Epidermal melanocyte (primary cell): Measurements from ENCODE around the gene C5AR1.
"Not testable (repeated sequence)": the region's sequence is repeated elsewhere in the genome, so short reads cannot be mapped to it uniquely, and the experiment has no call there.

Experiments
- DNase-seq: peaks from one replicate; pipeline ENCODE4 v3.0.0; 2011; ENCODE audit warnings: low spot score; ENCODE audit not compliant: insufficient read length

The C5AR1 gene

DNA sequence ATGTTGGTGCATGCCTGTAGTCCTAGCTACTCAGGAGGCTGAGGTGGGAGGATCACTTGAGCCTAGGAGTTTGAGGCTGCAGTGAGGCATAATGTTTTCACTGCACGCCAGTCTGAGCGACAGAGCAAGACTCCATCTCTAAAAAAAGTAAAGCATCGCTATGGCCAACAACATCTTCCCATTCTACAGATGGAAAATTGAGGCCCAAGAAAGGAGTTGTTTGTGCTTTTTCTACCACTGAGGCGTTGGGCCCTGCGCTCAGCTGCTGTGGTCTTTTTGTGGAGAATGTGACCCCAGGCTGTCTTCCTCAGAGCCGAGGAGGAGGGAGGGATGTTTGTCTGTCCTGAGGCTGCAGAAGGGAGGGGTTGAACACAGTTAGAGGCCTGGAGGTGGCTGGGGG, 21.8 kb downstream of the C5AR1 start:
- no peak for DNase-seq

DNA sequence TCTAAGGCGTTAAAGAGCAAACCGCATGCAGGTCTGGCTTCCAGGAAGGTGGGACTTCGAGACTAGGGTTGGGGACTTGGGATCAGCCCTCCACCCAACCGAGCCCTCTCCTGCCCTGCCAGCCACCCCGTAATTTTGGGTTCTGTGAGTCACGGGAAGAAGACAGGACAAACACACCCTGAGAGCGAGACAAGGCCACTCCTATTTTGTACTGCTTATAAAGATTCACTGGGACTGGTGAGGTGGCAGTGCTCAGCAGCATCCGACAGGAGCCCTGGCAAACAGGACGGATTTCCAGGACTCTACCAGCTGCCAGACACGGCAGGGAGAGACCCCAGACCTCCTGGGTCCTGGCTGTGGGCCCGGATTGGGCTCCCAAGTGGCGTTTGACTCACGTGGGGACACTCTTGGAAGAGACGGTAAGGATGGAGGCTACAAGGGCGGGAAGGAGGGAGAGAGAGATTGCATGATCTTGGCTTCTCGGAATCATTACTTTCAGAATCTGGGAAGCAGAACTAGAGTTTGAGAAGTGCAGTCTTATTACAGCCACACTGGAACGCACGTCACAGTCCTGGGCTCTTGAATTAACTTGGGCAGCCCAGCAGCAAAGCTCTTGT, 22.4 kb downstream of the C5AR1 start, which contains the start of gene C5AR2:
C5AR2 (plus strand) TSS at position 245 of the 617 bp plus-strand sequence. CDS start 8,625 bp downstream, outside the sequence.
- DNase-seq, result no peak

DNA sequence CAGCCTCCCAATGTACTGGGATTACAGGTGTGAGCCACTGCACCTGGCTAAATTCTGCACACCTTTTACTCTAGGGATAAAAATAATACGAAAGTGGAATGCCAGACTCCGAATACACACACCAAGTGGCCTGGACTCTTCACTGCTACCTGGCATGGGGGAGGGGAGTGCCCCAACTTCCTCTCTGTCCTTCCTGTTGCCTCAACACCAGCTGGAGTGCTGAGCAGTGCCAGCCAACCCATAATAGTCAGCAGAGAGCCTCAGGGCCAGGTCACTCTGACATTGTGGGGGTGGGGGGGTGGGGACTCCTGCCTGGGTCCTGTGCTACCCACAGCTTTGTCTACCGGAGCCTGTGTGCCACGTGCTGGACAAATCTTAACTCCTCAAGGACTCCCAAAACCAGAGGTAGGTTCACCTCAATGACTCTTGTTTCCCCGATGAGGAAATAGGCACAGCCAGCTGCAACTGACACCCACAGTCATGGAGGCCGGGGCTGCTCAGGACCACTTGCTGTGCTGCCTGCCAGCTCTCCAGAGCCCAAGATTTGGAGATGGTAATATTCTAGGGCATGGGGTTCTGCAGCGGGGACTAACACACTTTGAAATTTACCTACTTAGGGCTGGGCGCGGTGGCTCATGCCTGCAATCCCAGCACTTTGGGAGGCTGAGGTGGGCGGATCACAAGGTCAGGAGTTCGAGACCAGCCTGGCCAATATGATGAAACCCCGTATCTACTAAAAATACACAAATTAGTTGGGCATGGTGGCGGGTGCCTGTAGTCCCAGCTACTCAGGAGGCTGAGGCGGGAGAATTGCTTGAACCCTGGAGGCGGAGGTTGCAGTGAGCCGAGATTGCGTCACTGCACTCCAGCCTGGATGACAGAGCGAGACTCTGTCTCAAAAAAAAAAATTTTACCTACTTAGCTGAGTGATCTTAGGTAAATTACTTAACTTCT, 27.4 kb downstream of the C5AR1 start:
- not testable (repeated sequence) for DNase-seq

DNA sequence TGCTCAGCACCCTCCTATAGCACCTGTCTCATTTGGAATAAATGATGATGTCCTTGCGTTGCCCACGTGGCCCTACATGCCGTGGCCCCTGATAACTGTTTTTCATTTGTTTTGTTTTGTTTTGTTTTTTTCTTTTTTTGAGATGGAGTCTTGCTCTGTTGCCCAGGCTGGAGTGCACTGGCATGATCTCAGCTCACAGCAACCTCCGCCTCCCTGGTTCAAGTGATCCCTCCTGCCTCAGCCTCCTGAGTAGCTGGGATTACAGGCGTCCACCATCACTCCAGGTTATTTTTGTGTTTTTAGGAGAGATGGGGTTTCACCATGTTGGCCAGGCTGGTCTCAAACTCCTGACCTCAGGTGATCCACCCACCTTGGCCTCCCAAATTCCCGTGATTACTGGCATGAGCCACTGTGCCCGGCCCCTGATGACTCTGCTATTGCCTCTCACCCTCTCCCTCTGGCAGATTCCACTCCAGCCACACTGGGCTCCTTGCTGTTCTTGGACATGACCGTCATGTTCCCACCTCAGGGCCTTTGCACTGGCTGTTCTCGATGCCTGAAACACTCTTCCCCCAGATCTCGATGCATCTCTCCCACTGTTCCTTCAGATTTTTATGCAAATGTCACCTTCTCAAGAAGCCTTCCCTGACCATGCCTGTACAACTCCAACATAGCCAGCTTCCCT, 29.7 kb downstream of the C5AR1 start:
- no peak for DNase-seq

DNA sequence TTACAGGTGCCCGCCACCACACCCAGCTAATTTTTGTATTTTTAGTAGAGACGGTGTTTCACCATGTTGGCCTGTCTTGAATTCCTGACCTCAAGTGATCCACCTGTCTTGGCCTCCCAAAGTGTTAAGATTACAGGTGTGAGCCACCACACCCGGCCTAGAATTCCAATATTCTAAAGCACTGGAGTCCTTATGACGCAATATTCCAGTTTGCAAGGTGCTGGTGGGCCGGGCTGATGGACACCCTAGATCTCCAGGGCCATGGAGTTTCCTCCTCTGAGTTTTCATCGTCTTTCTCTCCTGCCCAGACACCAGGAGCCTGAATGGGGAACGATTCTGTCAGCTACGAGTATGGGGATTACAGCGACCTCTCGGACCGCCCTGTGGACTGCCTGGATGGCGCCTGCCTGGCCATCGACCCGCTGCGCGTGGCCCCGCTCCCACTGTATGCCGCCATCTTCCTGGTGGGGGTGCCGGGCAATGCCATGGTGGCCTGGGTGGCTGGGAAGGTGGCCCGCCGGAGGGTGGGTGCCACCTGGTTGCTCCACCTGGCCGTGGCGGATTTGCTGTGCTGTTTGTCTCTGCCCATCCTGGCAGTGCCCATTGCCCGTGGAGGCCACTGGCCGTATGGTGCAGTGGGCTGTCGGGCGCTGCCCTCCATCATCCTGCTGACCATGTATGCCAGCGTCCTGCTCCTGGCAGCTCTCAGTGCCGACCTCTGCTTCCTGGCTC, 31.0 kb downstream of the C5AR1 start:
- DNase-seq, result no peak

GRCh38 chr19:47341734-47342133, 32.1 kb downstream of the C5AR1 start:
- no peak for DNase-seq

GRCh38 chr19:47343194-47343802, 33.6 kb downstream of the C5AR1 start:
- DNase-seq, result no peak

DNA sequence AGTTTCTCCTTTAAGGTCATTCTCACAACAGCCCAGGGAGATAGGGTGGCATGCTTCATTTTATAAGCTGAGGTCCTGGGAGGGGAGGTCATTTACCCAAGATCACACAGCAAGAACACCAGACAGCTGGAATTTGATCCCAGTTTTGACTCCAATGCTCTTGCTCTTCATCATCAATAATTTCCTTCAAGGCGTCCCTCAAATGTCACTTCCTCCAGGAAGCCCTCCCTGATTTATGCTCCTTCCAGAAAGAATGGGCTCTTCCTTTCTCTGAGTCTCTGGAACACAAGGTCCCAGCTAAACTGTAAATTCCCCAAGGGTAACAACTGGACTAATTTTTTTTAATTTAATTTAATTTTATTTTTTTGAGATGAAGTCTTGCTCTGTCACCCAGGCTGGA, 34.8 kb downstream of the C5AR1 start:
- no peak for DNase-seq

DNA sequence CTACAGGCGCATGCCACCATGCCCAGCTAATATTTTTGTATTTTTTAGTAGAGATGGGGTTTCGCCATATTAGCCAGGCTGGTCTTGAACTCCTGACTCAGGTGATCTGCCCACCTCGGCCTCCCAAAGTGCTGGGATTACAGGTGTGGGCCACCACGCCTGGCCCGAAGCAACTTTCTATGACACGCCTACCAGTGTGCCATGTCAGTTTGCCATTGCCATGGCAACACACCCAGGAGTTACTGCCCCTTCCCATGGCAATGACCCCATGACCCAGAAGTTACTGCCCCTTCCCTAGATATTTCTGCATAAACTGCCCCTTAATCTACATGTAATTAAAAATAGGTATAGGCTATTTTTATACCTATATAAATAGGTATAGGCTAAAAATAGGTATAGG, 36.4 kb downstream of the C5AR1 start:
- DNase-seq, result not testable (repeated sequence)

GRCh38 chr19:47348819-47349795, 39.4 kb downstream of the C5AR1 start, which contains the start of gene DHX34:
Gene DHX34 (plus strand): TSS chr19:47349315. CDS start chr19:47353031, 3,716 bp downstream.
- DNase-seq, result peak; percentile 99

DNA sequence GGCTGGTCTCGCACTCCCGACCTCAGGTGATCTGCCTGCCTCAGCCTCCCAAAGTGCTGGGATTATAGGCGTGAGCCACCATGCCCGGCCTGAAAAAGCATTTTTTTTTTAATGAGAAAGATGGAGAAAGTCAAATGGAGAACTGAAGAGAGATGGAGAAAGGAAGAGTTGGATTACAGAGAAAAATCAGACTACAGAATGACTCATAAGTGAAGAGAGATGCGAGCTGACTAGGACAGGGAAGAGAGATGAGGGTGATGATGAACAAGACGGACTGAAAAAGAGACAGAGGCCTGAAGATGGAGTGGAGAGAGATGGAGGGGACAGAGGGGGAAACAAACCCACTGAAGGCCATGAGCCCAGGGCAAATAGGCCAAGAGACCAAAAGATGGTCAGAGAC, 41.0 kb downstream of the C5AR1 start:
- no peak for DNase-seq

GRCh38 chr19:47351548-47351947, 41.9 kb downstream of the C5AR1 start:
- peak; percentile 79 for DNase-seq

DNA sequence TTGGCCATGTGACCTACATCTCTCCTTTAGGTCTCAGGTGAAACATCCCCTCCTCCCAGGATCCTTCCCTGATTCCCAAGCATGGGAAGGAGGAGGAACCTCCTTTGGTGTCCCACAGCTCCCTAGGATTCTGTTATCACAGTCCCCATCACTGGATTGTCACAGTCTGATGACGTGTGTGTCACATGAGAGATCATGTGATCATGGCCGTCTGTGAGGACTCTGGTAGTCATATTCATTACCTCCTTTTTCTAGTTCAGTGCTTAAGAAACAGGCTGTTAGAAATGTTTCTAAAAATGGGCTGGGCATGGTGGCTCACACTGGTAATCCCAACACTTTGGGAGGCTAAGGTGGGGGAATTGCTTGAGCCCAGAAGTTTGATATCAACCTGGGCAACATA, 42.4 kb downstream of the C5AR1 start:
- DNase-seq, result no peak

- no peak for DNase-seq
Observed at GRCh38 chr19:47353307-47353712, 43.6 kb downstream of the C5AR1 start.

DNA sequence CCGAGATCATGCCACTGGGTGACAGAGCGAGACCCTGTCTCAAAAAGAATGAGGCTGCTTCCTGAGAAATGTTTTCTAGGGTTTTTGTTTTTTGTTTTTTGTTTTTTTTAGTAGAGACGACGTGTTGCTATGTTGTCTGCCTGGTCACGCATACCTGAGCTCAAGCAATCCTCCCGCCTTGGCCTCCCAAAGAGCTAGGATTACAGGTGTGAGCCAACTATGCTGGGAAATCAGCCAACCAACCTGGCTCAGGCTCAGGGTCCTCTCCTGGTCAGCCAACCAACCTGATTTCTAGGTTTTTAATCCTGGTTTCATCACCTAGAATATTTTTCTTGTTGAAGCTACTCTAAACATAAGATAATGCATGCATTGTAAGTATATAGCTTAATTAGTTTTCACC, 47.2 kb downstream of the C5AR1 start:
- no peak for DNase-seq

- DNase-seq, result no peak
Observed at GRCh38 chr19:47357788-47358680, 48.4 kb downstream of the C5AR1 start.

- no peak for DNase-seq
Observed at GRCh38 chr19:47358936-47359335, 49.3 kb downstream of the C5AR1 start.

- DNase-seq, result no peak
Observed at GRCh38 chr19:47362321-47362720, 52.7 kb downstream of the C5AR1 start.
